22Rv1 (cell line): ENCODE results near the gene PLCH2.

Source experiments
- CTCF ChIP-seq: fragments of 450-650 bp; IDR thresholded peaks from 2 replicates; pipeline ENCODE4 v1.5.1; 2017; ENCODE audit warnings: mild to moderate bottlenecking
- ZFX ChIP-seq: fragments of 450-650 bp; IDR thresholded peaks from 2 replicates; pipeline ENCODE4 v1.6.1; 2017; ENCODE audit warnings: antibody characterized with exemption, borderline replicate concordance

- TF ChIP-seq CTCF = no peak
- TF ChIP-seq ZFX = no peak
Measured at GRCh38 chr1:2476061-2476999, at the start of gene PLCH2.
